ENCODE data around the gene AP2M1.

The AP2M1 gene

DNA sequence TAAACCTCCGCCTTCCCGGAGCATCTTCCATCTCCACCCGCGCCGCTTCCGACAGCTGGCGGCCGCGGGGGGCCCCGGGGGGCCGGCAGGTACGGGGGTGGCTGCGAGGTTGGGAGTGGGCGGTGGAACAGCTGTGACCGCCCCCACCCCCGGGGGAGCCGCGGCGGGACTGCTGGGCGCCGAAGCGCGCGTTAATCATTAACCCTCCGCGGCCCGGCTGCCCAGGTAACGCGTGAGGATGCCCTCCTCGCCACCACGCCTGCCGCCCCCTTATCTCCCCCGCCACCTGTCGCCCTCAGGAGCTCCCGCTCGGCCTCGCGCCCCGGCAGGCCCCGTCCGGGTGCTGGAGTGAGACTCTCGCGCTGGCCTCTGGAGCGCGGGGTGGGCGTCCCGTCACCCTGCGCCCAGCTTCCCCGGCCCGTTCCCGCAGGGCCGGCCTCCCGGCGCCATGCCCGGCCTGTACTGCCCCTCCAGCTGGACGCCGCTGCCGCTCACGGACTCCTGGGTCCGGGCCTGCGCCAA, 55.5 kb downstream of the AP2M1 start:
- CTCF ChIA-PET: interaction anchor here (0.5 kb wide), 1 partner anchor 20 kb away, joined by 4 read pairs; the partner anchor contains the start of gene EEF1AKMT4
- TF ChIP-seq BHLHE40 (IDR thresholded peaks at IDR 0.05; ENCODE audit: borderline replicate concordance): no peak
- TF ChIP-seq HDGF (IDR thresholded peaks at IDR 0.05; ENCODE audit: borderline replicate concordance): no peak
- no peak for TF ChIP-seq ARNT (IDR thresholded peaks at IDR 0.05)
- TF ChIP-seq FOXK2 (IDR thresholded peaks at IDR 0.05): no peak
- TF ChIP-seq FOXA1 (IDR thresholded peaks at IDR 0.05): no peak
- TF ChIP-seq TARDBP (IDR thresholded peaks at IDR 0.05): no peak
- TF ChIP-seq, protein P1, sequence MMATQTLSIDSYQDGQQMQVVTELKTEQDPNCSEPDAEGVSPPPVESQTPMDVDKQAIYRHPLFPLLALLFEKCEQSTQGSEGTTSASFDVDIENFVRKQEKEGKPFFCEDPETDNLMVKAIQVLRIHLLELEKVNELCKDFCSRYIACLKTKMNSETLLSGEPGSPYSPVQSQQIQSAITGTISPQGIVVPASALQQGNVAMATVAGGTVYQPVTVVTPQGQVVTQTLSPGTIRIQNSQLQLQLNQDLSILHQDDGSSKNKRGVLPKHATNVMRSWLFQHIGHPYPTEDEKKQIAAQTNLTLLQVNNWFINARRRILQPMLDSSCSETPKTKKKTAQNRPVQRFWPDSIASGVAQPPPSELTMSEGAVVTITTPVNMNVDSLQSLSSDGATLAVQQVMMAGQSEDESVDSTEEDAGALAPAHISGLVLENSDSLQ (IDR thresholded peaks at IDR 0.05): no peak
- no peak for TF ChIP-seq ZNF384 (IDR thresholded peaks at IDR 0.05)
- no peak for TF ChIP-seq ELF4 (IDR thresholded peaks at IDR 0.05)
- no peak for TF ChIP-seq SUZ12 (IDR thresholded peaks at IDR 0.05)
- TF ChIP-seq LEF1 (IDR thresholded peaks at IDR 0.05; ENCODE audit: borderline replicate concordance): no peak
- no peak for TF ChIP-seq L3MBTL2 (conservative IDR thresholded peaks at IDR 0.05)
- TF ChIP-seq FOXM1 (IDR thresholded peaks at IDR 0.05; ENCODE audit: borderline replicate concordance): no peak
- TF ChIP-seq CTBP1 (IDR thresholded peaks at IDR 0.05; ENCODE audit: borderline replicate concordance): no peak
- TF ChIP-seq SP1 (IDR thresholded peaks at IDR 0.05): no peak
- no peak for TF ChIP-seq NFRKB (IDR thresholded peaks at IDR 0.05)
- no peak for DNase-seq (ENCODE audit: extremely low spot score)
- POLR2A ChIA-PET: no interaction called here

DNA sequence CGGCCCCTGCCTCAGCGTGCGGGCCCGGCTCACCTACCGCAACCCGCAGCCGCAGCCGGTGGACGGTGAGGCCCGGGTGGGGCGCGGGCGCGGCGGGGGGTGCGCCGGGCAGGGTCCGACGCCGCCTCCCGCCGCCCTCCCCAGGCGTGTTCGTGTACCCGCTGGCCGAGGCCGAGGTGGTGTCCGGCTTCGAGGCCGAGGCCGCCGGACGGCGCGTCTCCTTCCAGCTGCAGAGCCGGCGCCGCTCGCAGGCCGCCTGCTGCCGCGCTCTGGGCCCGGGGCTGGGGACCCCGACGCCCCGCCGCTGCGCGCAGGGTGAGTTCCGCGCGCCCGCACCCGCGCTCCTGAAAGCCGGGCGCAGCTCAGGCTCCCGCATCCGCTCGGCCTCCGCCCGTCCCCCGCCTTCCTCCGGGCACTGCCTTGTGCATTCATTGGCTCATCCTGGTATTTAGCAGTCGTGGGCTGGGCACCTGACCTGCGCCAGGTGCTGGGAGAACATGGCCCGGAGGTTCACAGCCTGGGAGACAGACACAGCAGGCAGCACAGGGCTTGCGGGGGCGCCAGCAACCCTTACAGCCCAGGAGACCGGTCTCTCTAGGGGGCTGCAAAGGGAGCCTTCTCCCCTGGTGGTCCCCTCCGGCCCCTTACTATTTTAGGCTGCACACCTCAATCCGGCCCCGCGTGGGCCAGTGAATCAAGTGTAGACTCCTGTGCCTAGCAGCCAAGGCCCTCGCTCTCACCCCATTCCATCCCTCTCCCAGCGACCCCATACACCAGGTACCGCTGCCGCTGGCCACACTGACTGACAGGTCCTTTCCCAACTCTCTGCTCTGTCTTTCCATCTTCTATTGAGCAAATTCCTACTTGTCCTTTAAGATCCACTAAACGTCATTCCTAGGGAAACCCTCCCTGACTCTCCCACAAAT, 56.2 kb downstream of the AP2M1 start:
- TF ChIP-seq SUZ12 (IDR thresholded peaks at IDR 0.05): no peak
- TF ChIP-seq ARNT (IDR thresholded peaks at IDR 0.05): no peak
- no peak for TF ChIP-seq BHLHE40 (IDR thresholded peaks at IDR 0.05; ENCODE audit: borderline replicate concordance)
- DNase-seq (ENCODE audit: extremely low spot score): no peak
- CTCF ChIA-PET: interaction anchor here (0.5 to 0.6 kb wide), 2 partner anchors 12 to 19 kb away, joined by 3 to 4 read pairs; partner anchors contain the start of gene EEF1AKMT4
- POLR2A ChIA-PET: no interaction called here

DNA sequence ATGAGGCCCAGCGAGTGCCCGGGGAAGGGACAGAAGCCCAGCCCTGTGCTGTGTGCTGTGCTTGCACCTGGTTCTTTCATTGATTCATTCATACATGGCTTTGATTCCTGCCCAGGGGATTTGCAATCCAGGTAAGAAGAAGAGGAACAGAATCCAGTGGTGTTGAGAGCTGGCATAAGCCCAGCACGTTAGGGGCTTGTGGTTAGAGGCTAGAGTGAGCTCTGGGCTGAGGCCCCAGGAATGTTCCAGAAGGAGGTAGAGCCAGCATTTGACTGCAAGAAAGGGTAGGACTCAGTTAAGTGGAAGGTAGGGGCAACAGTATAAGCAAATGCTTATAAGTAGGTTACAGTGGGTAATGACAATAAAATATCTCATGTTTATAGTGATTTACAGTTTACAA, 57.0 kb downstream of the AP2M1 start:
- DNase-seq (ENCODE audit: extremely low spot score): no peak
- CTCF ChIA-PET: interaction anchor here (0.6 kb wide), 1 partner anchor 13 kb away, joined by 3 read pairs; no protein-coding TSS in a partner anchor
- POLR2A ChIA-PET: no interaction called here
- TF ChIP-seq NFRKB (IDR thresholded peaks at IDR 0.05): no peak
- no peak for TF ChIP-seq SUZ12 (IDR thresholded peaks at IDR 0.05)
- no peak for TF ChIP-seq ZNF384 (IDR thresholded peaks at IDR 0.05)

DNA sequence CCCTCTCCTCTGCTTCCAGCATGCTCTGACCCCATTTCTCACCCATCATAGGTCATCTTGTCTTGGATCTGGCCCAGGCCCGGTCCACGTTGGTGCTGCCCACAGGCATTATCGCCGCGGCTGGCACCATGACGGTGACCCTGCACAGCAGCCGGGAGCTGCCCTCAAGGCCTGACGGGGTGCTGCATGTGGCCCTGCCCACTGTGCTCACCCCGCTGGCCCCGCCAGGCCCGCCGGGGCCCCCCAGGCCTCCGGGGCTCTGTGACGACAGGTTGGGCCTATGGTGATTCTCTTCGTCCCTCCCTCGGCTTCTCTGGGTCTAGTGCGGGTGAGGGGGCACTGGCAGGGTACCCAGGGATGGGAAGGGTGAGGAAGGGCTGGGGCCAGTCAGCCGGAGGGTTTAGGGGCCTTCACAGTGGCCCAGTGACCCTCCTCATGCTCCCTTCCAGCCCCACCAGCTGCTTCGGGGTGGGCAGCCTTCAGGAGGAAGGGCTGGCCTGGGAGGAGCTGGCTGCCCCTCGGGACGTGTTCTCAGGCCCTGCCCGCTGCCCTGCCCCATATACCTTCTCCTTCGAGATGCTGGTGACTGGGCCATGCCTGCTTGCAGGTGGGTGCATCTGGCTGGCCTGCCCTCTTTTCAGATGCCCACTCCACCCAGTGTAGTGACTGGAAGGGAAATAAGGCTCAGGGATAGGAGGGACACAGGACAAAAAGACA, 58.6 kb downstream of the AP2M1 start:
- TF ChIP-seq FOXA1 (IDR thresholded peaks at IDR 0.05) (no peak), L3MBTL2 (conservative IDR thresholded peaks at IDR 0.05) (no peak), TARDBP (IDR thresholded peaks at IDR 0.05) (no peak), ELF4 (IDR thresholded peaks at IDR 0.05) (no peak), FOXK2 (IDR thresholded peaks at IDR 0.05) (no peak)
- DNase-seq (ENCODE audit: extremely low spot score): no peak
- ChIA-PET POLR2A (no interaction called here), CTCF (no interaction called here)
